Erythroblast (primary cell): ENCODE data around the gene VANGL2.

Experiments used
- GATA1 ChIP-seq: IDR thresholded peaks from 2 replicates; pipeline ENCODE4 v1.6.1; 2011; ENCODE audit warnings: low read depth, mild to moderate bottlenecking, control low read depth, low read length, moderate library complexity
- POLR2A ChIP-seq: IDR thresholded peaks from 2 replicates; pipeline ENCODE4 v1.6.1; 2011; ENCODE audit warnings: mild to moderate bottlenecking, low read length

GRCh38 chr1:160429125-160429561 is 28.8 kb downstream of the VANGL2 start:
- TF ChIP-seq POLR2A, result no peak
- no peak for TF ChIP-seq GATA1
